Stimulated activated CD4-positive, alpha-beta T cell treated with anti-CD3 and anti-CD28 coated beads, Interleukin-2, amount 100 ng/mL, for 4 hours (primary cell): ENCODE data around the gene ARIH1.

Experiments
- DNase-seq: peaks from one replicate; pipeline ENCODE4 v3.0.0-alpha.2; 2020; ENCODE audit warnings: low read depth

Gene ARIH1

GRCh38 chr15:72540606-72541237, 66.6 kb downstream of the ARIH1 start:
- DNase-seq, result no peak

DNA sequence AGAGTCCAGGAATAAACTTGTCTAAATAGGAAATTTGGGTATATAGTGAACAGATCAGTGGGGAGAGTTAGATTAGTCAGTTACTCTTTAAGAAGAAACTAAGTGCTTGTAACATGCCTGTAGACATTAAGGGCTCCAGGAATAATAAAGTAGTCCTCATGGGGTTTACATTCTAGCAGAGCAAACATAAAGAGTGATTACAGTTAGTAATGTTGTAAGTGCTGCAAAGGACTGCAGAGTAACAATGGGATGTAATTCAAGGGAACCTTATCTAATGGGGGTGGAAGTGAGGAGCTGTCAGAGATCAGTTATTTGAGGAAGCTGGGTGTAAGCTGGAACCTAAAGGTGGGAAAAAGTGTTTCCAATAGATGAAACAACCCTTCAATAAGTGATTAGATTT, 67.5 kb downstream of the ARIH1 start:
- no peak for DNase-seq

DNA sequence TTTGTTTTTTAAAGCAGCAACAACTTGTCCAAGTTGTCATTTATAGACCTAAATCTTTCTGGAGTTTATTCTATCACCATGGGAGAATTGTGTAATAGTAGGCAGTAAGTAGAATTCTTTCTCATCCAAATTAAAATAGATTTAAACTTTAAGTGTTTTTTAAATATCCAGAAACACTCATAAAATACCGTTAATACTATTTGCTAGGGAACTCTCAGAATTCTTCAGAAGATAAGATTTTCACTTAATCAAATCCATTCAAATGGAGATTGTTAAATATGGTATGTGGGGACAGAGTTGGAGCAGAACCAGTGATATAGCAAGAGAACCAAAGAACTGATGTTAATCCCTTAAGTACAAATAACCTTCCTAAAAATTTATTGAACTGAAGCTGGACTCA, 71.0 kb downstream of the ARIH1 start:
- no peak for DNase-seq

- peak; percentile 25 for DNase-seq
Observed at GRCh38 chr15:72554471-72555425, 80.6 kb downstream of the ARIH1 start.

DNA sequence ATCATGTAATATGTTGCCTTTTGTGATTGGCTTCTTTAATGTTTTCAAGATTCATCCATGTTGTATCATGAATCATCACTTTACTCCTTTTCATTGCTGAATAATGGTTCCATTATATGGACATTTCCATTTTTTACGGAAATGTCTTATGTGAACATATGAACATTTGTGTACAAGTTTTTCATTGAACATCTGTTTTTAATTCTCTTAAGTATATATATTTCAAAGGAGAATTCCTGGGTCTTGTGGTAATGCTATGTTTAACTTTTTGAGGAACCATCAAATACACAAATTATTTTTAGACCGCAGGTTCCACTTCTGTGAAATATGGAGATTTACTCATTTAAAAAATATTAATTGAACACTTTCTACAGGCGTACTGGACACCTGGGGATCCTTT, 85.7 kb downstream of the ARIH1 start:
- DNase-seq, result no peak

DNA sequence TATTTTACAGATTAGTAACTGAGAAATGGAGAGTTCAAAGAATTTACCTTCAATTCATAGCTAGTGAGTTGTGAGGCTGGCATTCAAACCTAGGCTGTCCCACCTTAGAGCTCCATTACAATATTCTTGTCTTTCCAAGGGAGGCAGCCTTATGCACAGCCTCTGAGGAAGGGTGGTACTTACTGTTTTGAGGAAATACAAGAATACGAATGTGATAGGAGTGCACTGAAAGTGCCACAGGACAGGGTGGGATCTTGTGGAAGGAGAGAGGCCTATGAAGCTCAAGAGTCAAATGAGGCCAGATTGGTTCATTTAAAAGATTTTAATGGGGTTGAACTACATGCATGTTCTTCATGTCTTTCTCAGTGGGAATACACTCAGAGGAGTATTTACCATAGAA, 86.3 kb downstream of the ARIH1 start:
- no peak for DNase-seq

DNA sequence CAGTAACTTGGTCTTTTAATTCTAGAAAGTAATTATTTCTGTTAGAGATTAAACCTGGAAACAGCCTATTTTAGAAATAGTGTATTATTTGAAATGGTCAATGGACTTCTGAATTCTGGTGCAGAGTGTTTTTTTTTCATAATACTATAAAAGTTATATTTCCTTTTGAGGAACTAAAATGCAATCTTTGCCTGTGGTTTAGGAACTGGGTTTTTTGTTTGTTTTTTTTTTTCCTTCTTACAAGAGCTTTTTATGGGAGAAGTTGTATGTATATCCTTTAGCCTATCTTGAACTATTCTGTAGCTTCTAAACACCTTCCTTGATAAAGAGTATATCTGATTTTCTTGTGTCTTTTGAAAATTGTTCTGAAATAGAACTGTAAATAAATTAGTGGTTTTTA, 88.3 kb downstream of the ARIH1 start:
- no peak for DNase-seq

DNA sequence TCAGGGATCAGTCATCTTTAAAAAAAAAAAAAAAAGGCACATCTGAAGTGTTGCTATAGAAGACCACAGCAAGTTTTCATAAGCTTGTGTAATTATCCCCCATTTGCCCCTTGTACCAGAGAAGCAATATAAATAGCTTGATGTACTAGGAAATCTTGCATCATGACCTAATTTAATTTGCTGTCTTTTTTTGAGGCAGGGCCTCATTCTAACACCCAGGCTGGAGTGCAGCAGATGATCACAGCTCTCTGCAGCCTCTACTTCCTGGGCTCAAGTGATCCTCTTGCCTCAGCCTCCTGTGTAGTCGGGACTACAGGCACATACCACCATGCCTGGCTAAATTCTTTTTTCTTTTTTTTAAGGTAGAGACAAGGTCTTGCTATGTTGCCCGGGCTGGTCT, 88.7 kb downstream of the ARIH1 start:
- no peak for DNase-seq

GRCh38 chr15:72564091-72564490, 90.0 kb downstream of the ARIH1 start:
- DNase-seq, result no peak

GRCh38 chr15:72566973-72567372, 92.8 kb downstream of the ARIH1 start:
- no peak for DNase-seq

DNA sequence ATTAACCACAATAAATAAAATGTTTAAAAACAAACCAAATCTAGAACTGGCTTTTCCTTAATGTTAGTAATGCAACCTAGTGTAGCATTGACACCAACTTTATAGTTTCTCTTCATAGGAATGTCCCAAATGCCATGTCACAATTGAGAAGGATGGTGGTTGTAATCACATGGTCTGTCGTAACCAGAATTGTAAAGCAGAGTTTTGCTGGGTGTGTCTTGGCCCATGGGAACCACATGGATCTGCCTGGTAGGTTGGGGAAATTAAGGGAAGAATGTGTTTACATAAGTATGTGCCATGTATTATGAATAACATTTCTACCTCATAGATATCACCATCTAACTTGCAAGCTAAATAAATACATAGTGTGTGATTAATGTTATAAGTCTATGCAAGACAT, 95.9 kb downstream of the ARIH1 start:
- no peak for DNase-seq

- no peak for DNase-seq
Observed at GRCh38 chr15:72579814-72580213, 105.7 kb downstream of the ARIH1 start.

GRCh38 chr15:72584006-72584405, 109.9 kb downstream of the ARIH1 start:
- DNase-seq, result no peak

DNA sequence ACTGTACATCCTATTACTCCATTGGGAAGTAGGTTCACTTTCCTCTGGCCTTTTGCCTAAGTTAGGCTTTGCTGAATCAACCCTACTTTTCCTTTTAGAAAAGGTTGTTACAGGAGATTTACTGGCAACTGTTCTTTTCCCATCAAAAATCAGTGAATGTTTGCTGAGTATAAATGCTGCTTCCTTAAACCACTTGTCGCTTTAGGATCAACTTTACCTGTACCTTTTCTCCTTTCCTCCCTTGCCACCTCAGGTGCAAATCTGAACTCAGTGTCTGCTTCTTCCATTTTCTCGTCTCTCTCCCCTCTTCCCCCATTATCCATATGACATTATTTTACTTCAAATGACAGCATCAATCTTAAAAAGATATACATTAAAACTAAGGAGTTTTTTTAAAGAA, 110.9 kb downstream of the ARIH1 start:
- DNase-seq, result no peak

DNA sequence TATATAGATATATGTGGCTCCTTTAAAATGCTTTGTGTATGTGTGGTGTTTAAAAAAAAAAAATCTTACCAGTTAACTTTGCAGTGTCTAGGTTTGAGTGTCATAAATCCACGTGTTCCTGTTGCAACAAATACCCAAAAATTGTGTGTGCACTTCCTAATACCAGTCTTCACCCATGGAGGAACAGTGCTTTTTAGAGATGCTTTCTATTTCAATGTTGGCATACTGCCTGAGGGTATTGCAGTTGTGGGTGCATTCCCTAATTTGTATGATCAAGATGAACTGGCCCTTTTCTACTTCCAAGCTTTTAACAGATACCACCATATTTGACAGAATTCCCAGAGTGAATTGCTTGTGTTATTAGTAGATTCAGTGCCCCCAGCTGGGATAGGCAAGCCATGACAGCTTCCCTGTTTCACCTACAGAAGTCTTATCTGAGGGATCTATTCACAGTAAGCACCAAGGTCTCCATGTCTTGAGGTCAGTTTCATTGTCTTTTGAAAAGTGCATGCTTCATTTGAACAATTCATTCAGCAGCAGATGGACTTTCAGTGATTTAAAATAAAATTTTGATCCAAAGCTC, 111.4 kb downstream of the ARIH1 start:
- no peak for DNase-seq

DNA sequence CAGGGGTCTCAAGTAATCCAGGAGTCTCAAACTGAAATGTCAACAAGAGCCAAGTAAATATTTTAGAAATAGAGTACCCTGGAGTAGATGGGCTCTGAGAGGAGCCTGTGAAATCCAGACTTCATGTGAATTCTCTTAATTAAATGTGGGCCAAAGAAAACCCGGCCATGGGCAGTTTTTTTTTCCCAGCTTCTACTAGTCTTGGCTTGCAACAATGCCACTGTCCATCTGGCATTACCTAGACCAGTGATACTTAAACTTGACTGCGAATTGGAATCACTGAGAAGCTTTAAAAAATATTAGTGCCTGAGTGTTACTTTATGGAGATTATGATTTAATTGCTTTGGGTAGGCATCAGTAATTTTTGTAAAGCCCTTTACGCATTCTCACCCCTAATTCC, 114.0 kb downstream of the ARIH1 start:
- no peak for DNase-seq

GRCh38 chr15:72590427-72590826, 116.3 kb downstream of the ARIH1 start:
- DNase-seq, result no peak

GRCh38 chr15:72591361-72591760, 117.2 kb downstream of the ARIH1 start:
- DNase-seq, result no peak

DNA sequence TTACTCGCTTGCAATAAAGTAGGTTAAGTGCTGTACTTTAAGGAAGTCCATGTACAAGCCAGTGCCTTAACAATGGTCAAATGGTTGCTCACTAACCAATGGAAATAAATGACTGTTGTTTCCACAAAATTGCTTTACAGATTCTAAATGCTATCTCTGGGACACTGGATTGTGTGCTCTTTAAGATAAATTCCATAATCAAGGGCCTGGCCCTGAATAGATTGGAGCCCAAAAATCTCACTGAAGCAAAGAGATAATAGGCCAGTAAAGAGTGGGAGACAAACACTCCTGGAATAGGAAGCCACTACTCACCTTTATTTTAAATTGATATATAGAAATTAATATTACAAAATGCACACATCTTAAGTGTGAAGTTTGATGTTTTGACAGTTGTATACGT, 118.0 kb downstream of the ARIH1 start:
- DNase-seq, result no peak

DNA sequence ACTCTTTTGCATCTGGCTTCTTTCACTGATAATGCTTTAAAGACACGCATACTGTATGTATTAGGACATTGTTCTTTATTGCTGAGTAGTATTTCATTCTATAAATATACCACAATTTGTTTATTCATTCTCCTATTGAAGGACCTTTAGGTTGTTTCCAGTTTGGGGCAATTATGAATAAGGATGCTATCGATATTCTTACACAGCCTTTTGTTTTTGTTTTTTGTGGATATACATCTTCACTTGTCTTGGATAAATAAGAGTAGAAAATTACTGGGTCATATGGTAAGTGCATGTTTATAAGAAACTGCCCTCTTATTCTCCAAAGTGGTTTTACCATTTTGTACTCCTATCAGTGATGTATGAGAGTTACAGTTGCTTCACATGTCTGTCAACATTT, 118.5 kb downstream of the ARIH1 start:
- no peak for DNase-seq

- no peak for DNase-seq
Observed at GRCh38 chr15:72593838-72594237, 119.7 kb downstream of the ARIH1 start.

DNA sequence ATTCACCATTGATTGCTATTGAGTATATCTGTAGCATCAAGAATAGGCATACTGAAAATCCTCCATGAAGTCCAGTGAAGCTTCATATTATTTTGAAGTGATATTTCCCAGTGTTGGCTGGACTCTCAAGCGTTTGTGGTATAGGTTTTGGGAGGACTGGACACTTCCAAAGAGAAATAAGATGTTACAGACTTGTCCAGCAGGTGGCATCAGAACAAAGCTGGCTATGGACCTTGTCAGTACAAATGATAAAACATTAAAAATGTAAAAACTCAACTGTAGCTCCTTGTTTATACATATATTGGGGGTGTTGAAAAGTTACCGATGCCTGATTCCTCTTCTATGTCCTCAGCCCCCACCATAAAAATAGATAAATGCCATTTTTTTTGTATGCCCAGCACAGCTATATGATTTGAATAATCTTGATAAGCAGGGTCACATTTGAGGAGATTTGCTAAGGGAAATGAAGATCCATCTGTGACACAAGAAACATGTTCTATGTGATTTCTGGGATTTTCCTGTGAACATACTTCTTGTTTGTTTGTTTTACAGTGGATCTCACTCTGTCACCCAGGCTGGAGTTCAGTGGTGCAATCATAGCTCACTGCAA, 125.8 kb downstream of the ARIH1 start:
- peak; percentile 6 for DNase-seq

DNA sequence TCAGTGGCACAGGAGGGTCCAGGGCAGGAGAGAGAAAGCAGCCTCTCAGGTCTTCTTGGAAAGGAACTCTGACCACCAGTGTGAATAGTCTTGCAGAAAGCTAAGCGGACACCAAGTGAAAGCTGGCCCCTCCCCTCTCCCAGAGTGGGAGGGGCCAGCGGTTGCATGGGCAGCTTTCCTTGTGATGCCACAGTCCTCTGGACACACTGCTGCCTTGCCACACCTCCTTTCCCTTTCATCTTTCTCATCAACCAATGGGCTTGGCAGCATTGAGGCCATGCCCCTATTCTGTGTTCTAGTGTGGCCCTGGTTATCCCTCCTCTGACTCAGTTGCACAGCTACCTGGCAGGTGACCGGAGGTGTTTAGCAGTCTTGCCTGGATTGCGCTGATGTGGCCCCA, 130.7 kb downstream of the ARIH1 start:
- no peak for DNase-seq
